Stimulated activated CD8-positive, alpha-beta memory T cell treated with anti-CD3 and anti-CD28 coated beads, Interleukin-15, amount 100 ng/mL, for 24 hours (primary cell): ENCODE measurements around the gene FILIP1L.
A peak's percentile ranks its signal among the peaks of the same experiment; 100 is the strongest.
"Not testable (repeated sequence)": the region's sequence is repeated elsewhere in the genome, so short reads cannot be mapped to it uniquely, and the experiment has no call there.

ENCODE experiments used
- DNase-seq: peaks from one replicate; pipeline ENCODE4 v3.0.0-alpha.2; 2020; ENCODE audit warnings: low read depth

Gene FILIP1L

DNA sequence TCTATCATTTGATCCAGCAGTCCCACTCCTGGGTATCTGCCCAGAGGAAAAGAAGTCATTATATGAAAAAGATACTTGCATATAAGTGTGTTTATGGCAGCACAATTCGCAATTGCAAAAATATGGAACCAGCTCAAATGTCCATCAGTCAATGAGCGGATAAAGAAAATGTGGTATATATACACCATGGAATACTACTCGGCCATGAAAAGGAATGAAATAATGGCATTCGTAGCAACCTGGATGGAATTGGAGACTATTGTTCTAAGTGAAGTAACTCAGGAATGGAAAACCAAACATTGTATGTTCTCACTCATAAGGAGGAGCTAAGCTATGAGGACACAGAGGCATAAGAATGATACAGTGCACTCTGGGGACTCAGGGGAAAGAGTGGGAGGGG, 272.4 kb downstream of the FILIP1L start:
- not testable (repeated sequence) for DNase-seq

DNA sequence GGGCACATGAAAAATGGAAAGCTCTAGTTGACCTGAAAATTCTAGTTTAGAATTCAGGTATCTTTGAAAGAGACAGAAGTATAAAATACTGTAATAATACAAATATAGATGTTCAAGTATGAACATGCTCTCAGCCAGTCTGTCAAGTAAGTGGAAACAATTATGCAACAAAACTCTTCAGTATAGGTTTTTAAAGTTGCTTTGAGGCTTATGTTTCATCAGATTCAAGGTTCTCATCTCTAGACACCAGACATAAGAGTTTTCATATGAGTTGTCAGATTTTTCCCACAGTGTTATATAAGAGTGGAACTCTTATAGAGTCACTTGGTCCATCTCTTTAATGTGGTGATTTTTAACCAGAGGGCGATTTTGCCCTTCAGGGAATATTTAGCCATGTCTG, 274.7 kb downstream of the FILIP1L start:
- no peak for DNase-seq

DNA sequence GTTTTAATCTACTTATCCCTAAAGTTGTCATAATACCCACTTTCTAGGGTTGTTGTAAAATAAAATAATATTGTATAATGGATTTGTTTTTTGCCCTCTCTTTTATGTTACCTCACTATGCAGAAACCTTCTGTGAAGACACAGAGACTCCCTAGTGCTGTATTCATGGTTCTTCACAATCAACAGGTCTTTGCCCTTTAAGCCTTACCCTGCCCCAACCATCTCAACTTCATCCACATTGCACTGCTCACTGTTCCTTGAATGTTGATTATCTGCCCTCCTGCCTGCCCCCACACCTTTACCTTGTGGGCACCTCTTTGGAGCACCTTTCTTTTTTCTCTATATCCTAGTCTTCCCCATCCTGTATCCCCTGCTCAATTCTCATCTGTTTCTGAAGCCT, 275.5 kb downstream of the FILIP1L start:
- no peak for DNase-seq

DNA sequence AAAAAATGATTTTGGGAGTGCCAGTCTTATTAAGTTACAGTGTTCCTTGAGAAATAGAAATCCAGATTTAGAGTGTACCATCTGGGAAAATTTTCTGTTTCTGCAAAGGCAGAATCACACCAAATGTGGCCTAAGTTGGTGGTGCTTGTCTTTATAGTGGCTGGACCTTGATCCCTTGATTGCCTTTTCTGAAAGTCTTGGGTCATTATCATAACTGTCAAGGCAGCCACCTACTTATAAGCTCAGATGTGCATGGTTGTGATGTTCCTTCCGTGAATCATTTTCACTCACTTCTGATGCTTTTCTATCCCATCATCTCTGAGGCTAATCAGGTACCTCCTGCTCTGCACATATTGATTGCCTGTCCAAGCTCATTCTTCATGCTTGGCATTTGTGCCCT, 276.6 kb downstream of the FILIP1L start:
- DNase-seq: no peak

DNA sequence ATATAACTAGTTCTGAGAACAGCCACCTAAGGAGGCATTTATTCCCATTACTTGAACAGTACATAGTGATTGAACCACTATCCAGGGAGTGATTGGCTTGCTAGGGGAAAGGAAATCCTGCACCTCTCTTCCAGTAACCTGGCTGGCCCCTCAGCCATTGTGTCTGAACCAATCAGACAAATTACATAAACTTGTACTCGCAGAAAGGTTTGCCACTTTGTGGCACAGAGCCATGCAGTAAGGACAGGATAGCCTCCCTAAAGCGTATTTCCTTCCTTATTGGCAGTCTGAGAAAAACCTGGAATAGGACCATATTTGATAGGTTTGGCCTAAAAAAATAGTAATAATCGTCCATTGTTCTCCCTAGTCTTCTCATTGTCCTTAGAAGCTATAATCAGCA, 277.6 kb downstream of the FILIP1L start:
- no peak for DNase-seq

DNA sequence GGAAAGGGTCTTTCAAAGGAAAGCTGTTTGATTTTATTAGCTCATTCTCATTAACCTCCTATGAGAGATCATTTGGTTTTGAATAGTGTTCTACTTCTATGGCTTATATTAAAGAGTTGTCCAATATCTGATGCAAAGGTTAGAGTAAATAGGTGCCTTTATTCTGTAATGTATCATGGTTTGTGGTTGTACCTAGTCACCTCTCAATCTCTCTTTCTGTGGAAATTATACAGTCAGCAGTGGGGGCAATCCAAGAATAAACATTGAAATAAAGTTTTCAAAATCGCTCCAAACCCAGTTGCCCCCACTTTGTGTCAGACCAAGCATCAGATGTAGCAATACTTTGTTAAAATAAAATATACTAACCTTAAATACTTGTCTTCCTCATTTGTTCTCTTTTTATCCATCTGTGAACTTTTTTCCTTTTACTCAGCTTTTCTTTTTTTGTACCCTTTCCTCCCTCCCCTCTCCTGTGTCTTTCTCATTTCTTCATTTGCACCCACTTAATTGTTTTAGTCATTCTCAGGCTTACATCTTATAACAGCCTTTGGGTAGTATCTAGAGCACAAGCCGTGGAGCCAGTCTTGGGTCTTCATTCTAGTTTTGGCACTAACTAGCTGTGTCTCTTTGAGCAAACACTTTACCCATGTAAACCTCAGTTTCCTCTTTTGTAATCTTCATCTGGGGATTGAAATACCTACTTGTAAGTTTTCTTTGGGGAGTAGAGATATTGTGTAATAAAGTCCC, 279.9 kb downstream of the FILIP1L start:
- DNase-seq: no peak

DNA sequence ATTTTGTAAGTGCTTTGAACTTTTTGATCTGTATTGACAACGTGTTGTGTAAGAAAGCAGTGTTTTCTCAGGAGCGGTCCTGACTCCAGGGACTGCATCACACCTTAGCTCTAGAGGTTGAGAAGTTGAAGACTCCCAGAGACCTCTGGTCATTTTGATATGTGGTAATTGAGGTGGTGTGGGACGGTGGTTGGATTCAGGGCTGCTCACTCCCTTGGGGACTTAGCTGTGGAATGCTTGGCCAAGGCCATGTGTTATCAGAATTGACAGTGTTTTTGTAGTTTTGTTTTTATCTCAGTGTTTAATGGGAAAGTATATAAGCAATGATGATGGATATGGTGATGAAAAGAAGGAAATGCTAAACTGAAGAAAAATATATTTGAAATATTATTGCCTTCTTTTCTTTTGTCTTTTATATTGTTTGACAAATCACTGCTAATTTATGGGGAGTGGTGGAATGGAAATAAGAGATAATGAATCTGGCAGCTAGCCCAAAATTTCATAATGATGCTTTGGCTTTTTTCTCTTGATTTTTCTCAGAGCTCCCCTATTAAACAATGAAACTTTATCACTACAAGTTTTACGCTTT, 280.6 kb downstream of the FILIP1L start:
- no peak for DNase-seq

DNA sequence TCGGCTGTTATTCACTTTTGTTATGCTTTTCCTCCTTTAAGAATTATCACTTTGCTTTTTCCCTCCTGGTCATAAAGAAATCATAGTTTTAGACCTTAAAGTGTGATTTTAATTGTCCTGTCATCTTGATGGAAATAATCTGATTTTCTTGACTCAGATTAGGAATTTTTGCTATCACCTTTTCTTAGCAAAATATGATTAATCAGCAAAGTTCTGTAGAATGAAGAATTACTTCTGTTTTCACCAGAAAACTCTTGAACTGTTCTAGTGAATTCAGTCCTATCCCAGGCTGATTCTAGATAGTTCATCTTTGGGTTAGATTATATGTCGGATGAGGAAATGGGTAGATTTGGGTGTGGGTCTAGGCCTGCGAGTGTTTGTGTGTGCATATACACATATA, 284.5 kb downstream of the FILIP1L start:
- DNase-seq: no peak

DNA sequence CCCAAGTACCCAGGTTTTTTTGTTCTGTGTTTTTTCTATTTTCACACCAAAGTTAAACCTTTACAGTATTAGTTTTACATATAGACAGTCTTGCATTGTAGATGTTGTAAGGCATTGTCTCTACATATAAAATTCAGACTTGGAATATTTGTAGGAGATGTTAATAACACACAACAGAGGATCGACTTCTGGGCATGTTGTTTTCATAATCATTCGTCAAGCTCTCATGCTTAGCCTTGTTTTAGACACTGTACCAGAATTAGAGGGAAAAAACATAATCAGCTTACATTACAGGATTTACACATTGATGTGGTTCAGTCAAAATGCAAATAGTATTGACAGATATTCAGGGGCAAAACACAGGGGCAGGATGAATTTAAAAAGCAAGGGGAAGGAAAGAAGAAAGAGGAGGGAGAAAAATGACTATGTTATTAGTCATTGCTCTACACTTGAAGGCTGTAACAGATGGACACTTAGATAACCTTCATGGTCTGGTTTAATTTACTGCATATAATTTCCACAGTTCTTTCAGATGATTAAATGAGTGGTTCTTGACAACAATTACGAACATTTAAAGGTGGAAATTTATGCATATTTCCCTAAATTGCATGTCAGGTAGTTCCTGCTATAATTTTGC, 289.2 kb downstream of the FILIP1L start:
- DNase-seq: no peak

DNA sequence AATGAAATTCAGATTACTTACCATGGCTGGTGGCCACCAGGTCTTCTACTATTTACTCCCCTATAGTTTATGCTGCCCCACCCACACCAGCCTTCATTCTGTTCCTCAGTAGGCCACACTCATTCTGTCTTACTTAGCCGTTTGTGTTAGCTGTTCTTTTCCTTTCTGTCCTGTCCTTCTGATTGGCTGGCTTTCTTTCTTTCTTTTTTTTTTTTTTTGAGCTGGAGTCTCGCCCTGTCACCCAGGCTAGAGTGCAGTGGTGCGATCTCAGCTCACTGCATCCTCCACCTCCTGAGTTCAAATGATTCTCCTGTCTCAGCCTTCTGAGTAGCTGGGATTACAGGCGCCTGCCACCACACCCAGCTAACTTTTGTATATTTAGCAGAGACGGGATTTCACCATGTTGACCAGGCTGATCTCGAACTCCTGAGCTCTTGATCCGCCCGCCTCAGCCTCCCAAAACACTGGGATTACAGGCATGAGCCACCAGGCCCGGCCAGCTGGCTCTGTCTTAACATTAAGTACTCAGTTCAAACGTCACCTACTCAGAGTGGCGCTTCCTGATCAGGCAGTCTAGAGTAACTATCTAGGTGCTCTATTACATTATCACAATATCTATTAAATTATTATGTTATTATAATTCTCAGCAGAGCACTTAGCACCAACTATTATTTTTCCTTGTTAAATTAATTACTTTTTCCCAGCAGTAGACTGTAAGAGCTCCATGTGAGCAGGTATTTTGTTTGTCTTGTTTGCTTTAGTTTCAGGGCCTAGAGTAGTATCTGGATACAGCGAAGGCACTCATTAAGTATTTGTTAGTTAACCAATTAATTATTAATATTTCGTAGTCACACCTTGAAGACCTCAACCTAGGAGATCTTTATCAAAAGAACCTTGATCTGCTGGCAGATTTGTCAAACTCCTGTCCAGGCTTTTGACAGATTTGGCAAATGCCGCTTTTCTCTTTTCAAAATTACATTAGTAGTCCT, 290.3 kb downstream of the FILIP1L start:
- no peak for DNase-seq

DNA sequence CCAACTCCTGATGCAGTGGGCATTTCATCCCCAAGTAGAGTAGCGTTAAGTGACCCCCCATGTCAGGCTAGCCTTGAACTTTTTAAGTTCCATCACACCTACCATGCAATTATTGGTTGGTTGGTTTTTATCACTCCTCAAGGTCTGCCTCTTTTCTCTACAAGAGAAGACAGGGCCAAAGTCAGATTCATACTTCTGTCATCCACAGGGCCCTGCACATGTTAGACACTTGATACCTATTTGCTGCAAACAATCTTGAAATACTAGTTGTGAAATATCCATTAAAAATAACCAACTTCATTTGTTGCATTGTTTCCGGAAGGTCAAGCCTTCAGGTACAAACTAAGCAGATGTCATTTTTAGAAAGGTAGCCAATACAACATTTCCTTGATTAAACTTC, 295.5 kb downstream of the FILIP1L start:
- no peak for DNase-seq

DNA sequence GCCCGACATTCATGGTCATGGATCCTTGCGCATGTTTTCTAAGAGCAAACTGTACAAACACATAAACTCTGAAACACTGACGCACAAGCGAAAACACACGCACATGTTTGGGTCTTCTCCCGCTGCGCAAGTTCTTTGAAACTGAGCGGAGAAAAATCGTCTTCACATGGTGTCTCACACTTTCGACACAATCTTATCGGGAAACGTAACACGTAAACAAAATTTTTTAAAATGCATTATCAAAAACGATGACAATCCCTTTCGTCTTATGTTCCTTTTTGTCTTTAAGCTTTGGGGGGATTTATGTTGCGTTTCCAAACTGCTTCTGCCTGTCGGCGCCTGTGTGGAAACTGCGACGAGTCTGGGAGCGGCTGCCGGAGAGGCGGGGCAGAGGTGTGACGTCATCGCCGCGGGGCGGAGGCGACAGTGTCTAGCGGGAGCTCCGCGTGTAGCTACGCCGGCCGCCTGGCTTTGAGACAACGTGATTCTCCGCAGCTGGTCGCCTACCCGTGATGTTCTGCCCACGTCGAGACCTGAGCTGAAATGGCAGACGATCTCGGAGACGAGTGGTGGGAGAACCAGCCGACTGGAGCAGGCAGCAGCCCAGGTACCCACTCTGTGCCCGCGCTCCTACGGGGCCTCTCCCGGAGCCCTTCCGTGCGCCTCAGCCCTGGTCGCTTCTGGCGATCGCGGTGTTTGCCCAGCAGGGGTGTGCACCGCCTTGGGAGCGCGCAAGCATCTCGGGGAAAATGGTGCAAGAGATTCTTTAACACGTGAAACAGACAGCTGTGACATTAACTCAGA, 296.7 kb downstream of the FILIP1L start, which contains the start of gene CMSS1:
Gene CMSS1 (plus strand): TSS at position 426 of the 804 bp plus-strand sequence.
- DNase-seq: peak; percentile 97

DNA sequence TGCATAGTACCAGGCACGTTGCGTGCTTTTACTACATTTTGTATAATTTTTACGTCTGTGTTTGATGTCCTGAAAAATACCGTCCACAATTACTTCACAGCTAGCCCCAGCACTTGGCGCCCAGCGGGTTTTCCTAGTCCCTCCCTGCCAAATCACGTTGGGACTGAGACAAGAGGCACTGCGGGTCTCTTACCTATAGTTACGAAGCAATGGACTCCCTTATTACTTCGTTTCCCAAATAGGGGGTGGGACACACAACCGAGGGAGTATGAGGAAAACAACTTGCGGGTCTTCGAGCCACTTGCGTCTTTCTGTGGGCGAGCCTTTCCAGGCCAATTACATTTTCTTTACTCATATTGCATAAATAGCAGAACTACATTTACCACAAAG, 297.3 kb downstream of the FILIP1L start:
- no peak for DNase-seq

DNA sequence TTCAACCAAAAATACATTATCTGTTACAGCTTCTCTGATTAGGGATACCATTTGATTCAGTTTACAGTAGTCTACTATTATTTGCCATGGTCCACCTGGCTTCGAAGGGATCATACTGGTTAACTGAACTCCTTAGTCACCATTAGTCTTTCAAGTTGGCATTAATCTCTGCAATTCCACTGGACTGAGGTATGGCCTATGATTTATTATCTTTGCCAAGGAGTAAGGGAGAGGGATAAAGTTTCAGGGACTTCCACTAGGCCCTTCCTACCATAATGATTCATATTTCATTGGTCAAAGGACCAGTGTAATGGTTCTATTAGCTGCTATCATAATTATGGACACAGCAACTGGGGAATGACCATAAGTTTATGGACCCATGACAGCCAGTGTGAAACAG, 303.9 kb downstream of the FILIP1L start:
- no peak for DNase-seq

DNA sequence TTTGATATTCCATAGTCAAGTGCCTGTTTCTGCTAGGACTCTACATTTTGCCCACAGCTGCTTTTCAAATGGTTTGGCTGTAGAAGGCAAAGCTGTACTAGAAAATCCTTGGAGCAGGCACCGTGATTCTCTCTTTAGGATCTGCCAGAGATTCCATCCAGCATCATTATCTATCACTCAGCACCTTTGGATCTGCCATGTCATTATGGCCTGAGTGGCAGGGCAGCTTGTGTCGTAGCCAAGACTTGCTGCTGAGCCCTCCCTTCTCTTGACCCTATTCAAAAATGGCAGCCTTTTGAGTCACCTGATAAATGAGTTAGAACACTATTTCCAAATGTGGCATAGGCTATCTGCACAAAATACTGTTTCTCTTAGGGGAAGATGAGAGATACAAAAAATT, 304.7 kb downstream of the FILIP1L start:
- DNase-seq: no peak

DNA sequence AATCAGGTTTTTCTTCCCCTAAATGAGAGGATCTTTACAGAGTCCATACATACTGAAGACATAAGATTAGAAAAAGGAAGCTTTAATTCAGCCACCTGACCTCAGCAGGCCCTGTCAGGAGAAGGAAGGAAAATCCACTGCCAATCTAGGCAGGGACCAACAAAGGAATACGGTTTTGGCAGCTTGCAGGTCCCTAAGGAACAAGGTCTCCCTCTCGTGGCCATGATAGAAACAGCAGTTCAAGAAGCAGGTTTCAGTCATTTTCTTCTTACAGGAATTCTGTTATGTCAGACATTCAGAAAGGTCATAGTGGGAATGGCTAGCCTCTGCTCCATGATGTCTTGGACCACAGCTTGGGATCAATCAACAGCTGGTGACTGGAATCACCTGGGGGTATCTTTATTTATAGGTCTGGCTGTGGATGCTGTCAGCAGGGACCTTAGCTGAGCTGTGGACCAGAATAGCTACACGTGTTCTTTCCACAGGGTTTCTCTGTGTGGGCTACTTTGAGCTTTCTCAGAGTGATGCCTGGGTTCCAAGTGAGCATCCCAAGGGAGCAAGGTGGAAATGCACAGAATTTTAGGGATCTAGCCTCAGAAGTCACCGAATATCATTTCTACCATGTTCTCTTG, 306.0 kb downstream of the FILIP1L start:
- no peak for DNase-seq

DNA sequence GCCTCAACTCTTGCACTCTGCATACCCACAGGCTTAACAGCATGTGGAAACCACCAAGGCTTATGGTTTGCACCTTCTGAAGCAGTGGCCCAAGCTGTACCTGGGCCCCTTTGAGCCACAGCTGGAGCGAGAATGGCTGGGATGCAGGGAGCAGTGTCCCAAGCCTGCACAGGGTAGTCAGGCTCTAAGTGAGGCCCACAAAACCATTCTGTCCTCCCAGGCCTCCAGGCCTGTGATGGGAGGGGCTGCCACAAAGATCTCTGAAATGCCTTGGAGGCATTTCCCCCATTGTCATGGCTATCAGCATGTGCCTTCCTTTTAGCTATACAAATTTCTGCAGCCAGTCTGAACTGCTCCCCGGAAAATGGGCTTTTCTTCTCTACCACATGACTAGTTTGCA, 309.1 kb downstream of the FILIP1L start:
- no peak for DNase-seq

DNA sequence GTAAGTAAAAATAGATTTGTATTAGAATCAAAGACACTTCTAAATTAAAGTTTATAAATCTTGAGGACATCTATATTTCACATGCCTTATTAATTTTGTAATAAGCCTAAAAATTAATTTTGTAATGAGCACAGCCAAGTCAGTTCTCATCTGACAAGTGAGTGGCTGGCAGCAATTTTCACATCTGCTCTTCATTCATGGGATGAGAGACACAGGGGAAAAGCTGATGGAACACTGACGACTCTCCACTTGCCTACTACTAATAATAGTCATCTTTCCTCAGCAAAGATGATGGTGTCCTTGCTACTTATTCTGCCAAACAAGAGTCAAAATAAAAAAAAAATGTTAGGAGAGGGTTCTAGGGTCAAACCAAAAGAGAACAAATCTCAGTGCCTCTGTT, 311.0 kb downstream of the FILIP1L start:
- no peak for DNase-seq

DNA sequence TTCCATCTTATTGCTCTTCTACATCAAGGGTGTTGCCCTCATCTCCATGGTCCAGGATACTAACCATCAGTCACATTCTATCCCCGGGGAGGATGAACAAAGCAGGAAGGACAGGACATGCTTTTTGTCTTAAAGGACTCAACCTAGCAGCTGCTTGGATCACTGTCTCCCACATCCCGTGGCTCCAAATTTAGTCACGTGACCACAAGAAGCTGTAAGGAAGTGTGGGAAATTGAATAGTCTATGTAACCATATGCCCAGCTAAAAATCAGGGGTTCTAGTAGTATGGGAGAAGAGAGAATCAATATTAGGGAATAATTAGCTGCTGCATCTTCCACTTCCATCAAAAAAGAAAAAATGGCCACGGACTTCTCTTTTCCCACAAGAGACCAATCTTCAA, 314.9 kb downstream of the FILIP1L start:
- DNase-seq: no peak

DNA sequence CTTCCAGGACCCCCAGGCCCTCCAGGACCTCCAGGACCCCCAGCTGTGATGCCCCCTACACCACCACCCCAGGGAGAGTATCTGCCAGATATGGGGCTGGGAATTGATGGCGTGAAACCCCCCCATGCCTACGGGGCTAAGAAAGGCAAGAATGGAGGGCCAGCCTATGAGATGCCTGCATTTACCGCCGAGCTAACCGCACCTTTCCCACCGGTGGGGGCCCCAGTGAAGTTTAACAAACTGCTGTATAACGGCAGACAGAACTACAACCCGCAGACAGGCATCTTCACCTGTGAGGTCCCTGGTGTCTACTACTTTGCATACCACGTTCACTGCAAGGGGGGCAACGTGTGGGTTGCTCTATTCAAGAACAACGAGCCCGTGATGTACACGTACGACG, 318.7 kb downstream of the FILIP1L start:
- no peak for DNase-seq

DNA sequence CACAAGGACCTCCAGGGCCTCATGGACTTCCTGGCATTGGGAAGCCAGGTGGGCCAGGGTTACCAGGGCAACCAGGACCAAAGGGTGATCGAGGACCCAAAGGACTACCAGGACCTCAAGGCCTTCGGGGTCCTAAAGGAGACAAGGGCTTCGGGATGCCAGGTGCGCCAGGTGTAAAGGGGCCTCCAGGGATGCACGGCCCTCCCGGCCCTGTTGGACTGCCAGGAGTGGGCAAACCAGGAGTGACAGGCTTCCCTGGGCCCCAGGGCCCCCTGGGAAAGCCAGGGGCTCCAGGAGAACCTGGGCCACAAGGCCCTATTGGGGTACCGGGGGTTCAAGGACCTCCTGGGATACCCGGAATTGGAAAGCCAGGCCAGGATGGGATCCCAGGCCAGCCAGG, 319.8 kb downstream of the FILIP1L start:
- DNase-seq: no peak
